ENCODE measurements around the gene COX4I2.
"Not testable (repeated sequence)": the region's sequence is repeated elsewhere in the genome, so short reads cannot be mapped to it uniquely, and the experiment has no call there.

The COX4I2 gene

GRCh38 chr20:31595654-31596411 lies 41.9 kb upstream of the COX4I2 start:
- TF ChIP-seq, protein P1, sequence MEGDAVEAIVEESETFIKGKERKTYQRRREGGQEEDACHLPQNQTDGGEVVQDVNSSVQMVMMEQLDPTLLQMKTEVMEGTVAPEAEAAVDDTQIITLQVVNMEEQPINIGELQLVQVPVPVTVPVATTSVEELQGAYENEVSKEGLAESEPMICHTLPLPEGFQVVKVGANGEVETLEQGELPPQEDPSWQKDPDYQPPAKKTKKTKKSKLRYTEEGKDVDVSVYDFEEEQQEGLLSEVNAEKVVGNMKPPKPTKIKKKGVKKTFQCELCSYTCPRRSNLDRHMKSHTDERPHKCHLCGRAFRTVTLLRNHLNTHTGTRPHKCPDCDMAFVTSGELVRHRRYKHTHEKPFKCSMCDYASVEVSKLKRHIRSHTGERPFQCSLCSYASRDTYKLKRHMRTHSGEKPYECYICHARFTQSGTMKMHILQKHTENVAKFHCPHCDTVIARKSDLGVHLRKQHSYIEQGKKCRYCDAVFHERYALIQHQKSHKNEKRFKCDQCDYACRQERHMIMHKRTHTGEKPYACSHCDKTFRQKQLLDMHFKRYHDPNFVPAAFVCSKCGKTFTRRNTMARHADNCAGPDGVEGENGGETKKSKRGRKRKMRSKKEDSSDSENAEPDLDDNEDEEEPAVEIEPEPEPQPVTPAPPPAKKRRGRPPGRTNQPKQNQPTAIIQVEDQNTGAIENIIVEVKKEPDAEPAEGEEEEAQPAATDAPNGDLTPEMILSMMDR (IDR thresholded peaks at IDR 0.05; ENCODE audit: insufficient read depth, missing control alignments): no peak
- FAIRE-seq (no peak), DNase-seq (ENCODE audit: insufficient read length, low spot score) (no peak)

DNA sequence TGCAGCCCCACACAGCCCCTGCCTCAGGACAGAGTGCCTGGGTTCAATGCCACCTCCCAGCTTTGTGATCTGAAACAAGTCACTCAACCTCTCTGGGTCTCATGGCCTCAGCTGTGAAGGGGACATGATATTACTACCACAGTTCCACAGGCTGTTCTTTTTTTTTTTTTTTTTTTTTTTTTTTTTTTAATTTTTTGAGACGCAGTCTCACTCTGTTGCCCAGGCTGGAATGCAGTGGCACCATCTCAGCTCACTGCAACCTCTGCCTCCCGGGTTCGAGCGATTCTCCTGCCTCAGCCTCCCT lies 41.3 kb upstream of the COX4I2 start:
- not testable (repeated sequence) for FAIRE-seq; DNase-seq (ENCODE audit: insufficient read length, low spot score)

GRCh38 chr20:31596831-31597480 lies 40.8 kb upstream of the COX4I2 start:
- FAIRE-seq (no peak), DNase-seq (ENCODE audit: insufficient read length, low spot score) (no peak)
- TF ChIP-seq, protein P1 (IDR thresholded peaks at IDR 0.05; ENCODE audit: insufficient read depth, missing control alignments): no peak

DNA sequence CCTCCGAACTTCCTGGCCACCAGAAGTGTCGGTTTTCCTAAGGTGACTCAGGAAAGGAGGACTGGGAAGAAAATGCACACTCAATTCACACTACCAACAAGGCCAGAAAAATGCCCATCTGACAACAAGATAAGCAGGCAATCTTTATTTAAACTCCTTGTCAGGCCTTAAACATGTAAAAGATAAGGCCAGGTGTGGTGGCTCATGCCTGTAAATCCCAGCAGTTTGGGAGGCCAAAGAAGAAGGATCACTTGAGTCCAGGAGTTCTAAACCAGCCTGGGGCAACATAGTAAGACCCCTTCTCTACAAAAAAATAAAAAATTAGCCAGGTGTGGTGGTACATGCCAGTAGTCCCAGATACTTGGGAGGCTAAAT lies 40.2 kb upstream of the COX4I2 start:
- no peak for FAIRE-seq
- no peak for DNase-seq (ENCODE audit: insufficient read length, low spot score)
- TF ChIP-seq, protein P1 (IDR thresholded peaks at IDR 0.05; ENCODE audit: insufficient read depth, missing control alignments): no peak

DNA sequence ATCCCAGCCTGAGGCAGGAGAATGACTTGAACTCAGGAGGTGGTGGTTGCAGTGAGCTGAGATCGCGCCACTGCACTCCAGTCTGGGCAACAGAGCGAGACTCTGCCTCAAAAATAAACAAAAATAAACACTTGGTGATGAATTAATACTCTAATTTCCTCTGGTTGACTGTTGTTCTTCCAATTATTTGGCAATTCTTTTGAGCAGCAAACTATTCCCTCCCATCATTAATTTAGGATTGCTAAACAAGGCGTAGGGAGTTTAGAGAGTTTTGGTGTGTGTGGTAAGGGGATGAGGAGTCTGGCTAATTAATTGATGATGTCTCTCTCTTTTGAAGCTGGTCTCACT lies 35.3 kb upstream of the COX4I2 start:
- TF ChIP-seq, protein P1 (IDR thresholded peaks at IDR 0.05; ENCODE audit: insufficient read depth, missing control alignments): no peak
- FAIRE-seq (no peak), DNase-seq (ENCODE audit: insufficient read length, low spot score) (no peak)

DNA sequence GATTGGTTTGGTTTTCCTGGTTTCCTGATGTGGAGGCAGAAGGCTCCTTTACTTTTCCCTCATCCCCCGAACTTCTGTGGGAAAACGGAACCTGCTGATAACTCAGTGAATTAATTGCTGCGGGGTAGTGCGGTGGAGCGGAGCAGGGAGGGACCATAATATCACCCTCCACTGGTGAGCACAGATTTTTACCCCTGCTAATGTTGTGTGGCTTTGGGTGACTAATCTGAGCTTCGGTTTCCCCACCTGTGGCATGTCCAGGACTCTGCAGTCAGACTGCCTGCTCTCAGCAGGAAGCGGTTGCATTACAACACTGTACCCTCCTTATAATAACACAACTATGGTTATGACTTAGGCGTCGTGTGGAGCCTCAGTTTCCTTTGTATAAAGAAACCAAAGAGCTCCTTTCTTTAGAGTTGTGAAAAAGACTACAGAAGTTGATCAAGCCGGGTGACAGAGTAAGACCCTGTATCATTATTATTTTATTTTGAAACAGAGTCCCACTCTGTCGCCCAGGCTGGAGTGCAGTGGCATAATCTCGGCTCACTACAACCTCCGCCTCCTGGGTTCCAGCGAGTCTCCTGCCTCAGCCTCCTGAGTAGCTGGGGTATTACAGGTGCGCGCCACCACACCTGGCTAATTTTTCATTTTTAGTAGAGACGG lies 34.8 kb upstream of the COX4I2 start:
- no peak for DNase-seq (ENCODE audit: insufficient read length, low spot score)
- FAIRE-seq: no peak
- TF ChIP-seq, protein P1 (IDR thresholded peaks at IDR 0.05; ENCODE audit: insufficient read depth, missing control alignments): no peak

GRCh38 chr20:31603822-31604566 lies 33.7 kb upstream of the COX4I2 start:
- TF ChIP-seq, protein P1 (IDR thresholded peaks at IDR 0.05; ENCODE audit: insufficient read depth, missing control alignments): no peak
- FAIRE-seq (no peak), DNase-seq (ENCODE audit: insufficient read length, low spot score) (peak; percentile 79)
